Lower lobe of right lung (tissue), 2 donors: Measurements from ENCODE around the gene NFXL1. TPM values are rescaled to one million over a fixed set of nuclear protein-coding genes. Genes with fewer than 3 reads are reported as not detected.

Source experiments
- ATAC-seq, 2 donors: fragments of 200-7000 bp; cut with Tn5 transposase; one replicate each; pipeline ENCODE4 v1.9.1; 2020 to 2022; ENCODE audit warnings: mild to moderate bottlenecking in 2 of 2, moderate library complexity in 2 of 2
- DNase-seq: peaks from one replicate; pipeline ENCODE4 v3.0.0-alpha.2; 2020
- H3K27ac ChIP-seq: fragments of 200-600 bp; one replicate; pipeline ENCODE4 v1.8.0; 2022
- H3K27me3 ChIP-seq: fragments of 200-600 bp; one replicate; pipeline ENCODE4 v1.8.0; 2022; ENCODE audit warnings: low read depth
- H3K36me3 ChIP-seq: fragments of 200-600 bp; one replicate; pipeline ENCODE4 v1.8.0; 2022; ENCODE audit warnings: mild to moderate bottlenecking
- H3K4me1 ChIP-seq: fragments of 200-600 bp; one replicate; pipeline ENCODE4 v1.8.0; 2022
- H3K4me3 ChIP-seq: fragments of 200-600 bp; one replicate; pipeline ENCODE4 v1.8.0; 2022; ENCODE audit warnings: mild to moderate bottlenecking
- H3K9me3 ChIP-seq: fragments of 200-600 bp; one replicate; pipeline ENCODE4 v1.8.0; 2022
- CTCF ChIP-seq: fragments of 200-600 bp; IDR thresholded peaks from one replicate; pipeline ENCODE4 v1.8.0; 2022; ENCODE audit warnings: antibody characterized with exemption, mild to moderate bottlenecking
- intact Hi-C: fragments of 100-400 bp; cut with DNase I; formaldehyde crosslinking; loops from one replicate; pipeline ENCODE4 v1.11.0; 2022
- total RNA-seq: library from RNA; stranded (reverse); fragmentation: NEBNext Ultra II Directional; extraction: Animal tissue kit (Norgen Biotek cat#: 25700); gene quantifications from one replicate; pipeline ENCODE4 v1.2.1, GENCODE V29; 2021
- donor health status: DM: no; HTN: yes; CAD: no; lungs with severe emphysema.

The NFXL1 gene
- total RNA-seq, 1 donor from 2014 or later: 13.4 TPM

GRCh38 chr4:47862297-47862696 is 52.1 kb downstream of the NFXL1 start:
- no peak for ATAC-seq

GRCh38 chr4:47860305-47860704 is 54.1 kb downstream of the NFXL1 start:
- Histone ChIP-seq H3K4me3 (no peak overlapping the region), H3K27me3 (no peaks in the 10 kb centered on the region), H3K4me1 (no peaks in the 10 kb centered on the region), H3K9me3 (no peaks in the 10 kb centered on the region), H3K27ac (no peak overlapping the region), H3K36me3 (no peaks in the 10 kb centered on the region)
- intact Hi-C loops: no loop called here
- TF ChIP-seq CTCF: no peak
- DNase-seq (no peak), ATAC-seq (no peak)

More at GRCh38 chr4:47862297-47862696, 52.1 kb downstream of the NFXL1 start:
- TF ChIP-seq CTCF: no peak
- intact Hi-C loops: no loop called here
- no peak for DNase-seq
- H3K36me3 ChIP-seq: no peaks in the 10 kb centered on the region
- H3K27ac ChIP-seq: no peak overlapping the region
- no peaks in the 10 kb centered on the region for H3K9me3 ChIP-seq
- no peak overlapping the region for H3K4me3 ChIP-seq
- no peaks in the 10 kb centered on the region for H3K4me1 ChIP-seq
- H3K27me3 ChIP-seq: no peaks in the 10 kb centered on the region

DNA sequence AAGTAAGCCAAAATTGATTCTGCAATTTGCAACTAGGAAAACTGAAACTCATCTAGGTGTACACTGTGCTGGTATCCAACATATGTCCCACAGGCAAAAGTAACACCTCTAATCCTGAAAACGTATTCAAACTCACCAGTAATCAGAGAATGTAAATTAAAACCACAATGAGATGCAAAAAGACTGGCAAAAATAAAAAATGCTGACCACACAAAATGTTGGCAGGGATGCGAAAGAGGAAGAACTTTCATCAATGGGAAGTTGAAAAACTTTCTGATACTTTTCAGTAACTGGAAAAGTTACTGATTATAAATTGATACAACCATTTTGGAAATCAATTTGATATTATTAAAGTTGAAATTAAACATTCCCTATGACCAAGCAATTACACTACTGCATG is 56.4 kb downstream of the NFXL1 start:
- H3K27ac ChIP-seq: no peak overlapping the region
- ATAC-seq (no peak), DNase-seq (no peak)
- no peaks in the 10 kb centered on the region for H3K36me3 ChIP-seq
- intact Hi-C loops: no loop called here
- H3K4me1 ChIP-seq: no peaks in the 10 kb centered on the region
- no peaks in the 10 kb centered on the region for H3K9me3 ChIP-seq
- TF ChIP-seq CTCF: no peak
- no peaks in the 10 kb centered on the region for H3K27me3 ChIP-seq
- H3K4me3 ChIP-seq: no peak overlapping the region

- H3K36me3 ChIP-seq: no peaks in the 10 kb centered on the region
- no peaks in the 10 kb centered on the region for H3K27me3 ChIP-seq
- no peak for DNase-seq
- intact Hi-C loops: no loop called here
- H3K4me3 ChIP-seq: no peak overlapping the region
- no peaks in the 10 kb centered on the region for H3K4me1 ChIP-seq
- no peak for TF ChIP-seq CTCF
- H3K9me3 ChIP-seq: no peaks in the 10 kb centered on the region
- H3K27ac ChIP-seq: no peak overlapping the region
- no peak for ATAC-seq
These were observed 57.7 kb downstream of the NFXL1 start for GRCh38 chr4:47856713-47857112.

DNA sequence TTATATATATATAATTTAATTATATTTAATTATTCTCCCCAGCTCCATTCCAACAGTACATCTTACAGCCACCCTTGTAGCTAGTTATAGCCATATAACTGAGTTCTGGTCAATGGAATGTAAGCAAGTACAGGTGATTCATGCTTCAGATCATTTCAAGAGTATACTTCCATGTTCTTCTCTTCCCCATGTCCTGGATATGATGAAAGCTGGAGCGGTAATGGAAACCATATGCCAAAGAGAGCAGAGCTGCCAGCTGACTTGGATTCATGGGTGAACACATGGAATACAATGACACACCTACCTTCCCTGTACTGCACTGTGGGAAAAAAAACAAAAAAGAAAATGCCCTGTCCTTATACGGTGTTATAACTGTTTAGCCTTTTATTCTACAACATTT is 59.0 kb downstream of the NFXL1 start:
- DNase-seq (no peak), ATAC-seq (no peak)
- intact Hi-C loops: no loop called here
- TF ChIP-seq CTCF: no peak
- Histone ChIP-seq H3K36me3 (peaks cover 10% of the 10 kb centered on the region), H3K27ac (no peak overlapping the region), H3K4me1 (no peaks in the 10 kb centered on the region), H3K4me3 (no peak overlapping the region), H3K9me3 (no peaks in the 10 kb centered on the region), H3K27me3 (no peaks in the 10 kb centered on the region)

DNA sequence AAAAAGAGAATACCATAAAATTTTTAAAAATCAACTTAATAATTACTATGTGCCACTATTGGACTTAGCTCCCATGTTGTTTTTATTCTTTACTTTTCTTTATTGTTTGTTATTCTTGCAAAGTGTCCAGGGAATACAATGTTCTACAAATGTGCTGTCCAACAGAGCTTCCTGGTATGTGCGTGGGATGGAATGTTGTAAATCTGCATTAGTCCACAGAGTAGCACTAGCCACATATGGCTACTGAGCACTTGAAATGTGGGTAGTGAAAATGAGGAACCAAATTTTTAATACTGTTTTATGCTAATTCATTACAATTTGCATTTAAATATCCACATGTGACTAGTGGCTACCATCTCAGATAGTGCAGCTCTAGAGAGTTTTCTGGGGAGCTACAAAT is 62.2 kb downstream of the NFXL1 start:
- Histone ChIP-seq H3K36me3 (peaks cover 16% of the 10 kb centered on the region), H3K4me3 (no peak overlapping the region), H3K9me3 (no peaks in the 10 kb centered on the region), H3K27me3 (no peaks in the 10 kb centered on the region), H3K27ac (no peak overlapping the region), H3K4me1 (no peaks in the 10 kb centered on the region)
- ATAC-seq (peak; percentile 46 to 49), DNase-seq (no peak)
- no peak for TF ChIP-seq CTCF
- intact Hi-C loops: no loop called here
